Type B pancreatic cell (in vitro differentiated cells): ENCODE measurements around the gene CAMTA1. TPM values are rescaled to one million over a fixed set of nuclear protein-coding genes. Genes with fewer than 3 reads are reported as not detected.

ENCODE experiments used
- DNase-seq: peaks from one replicate; pipeline ENCODE4 v3.0.0; 2021; ENCODE audit warnings: mixed read lengths; ENCODE audit not compliant: unreplicated experiment; ENCODE audit errors: extremely low spot score
- H3K27ac Mint-ChIP-seq: 2 replicates; pipeline ENCODE4 v1.8.0; 2021; ENCODE audit warnings: mild to moderate bottlenecking, mixed read lengths
- H3K27me3 Mint-ChIP-seq: 2 replicates; pipeline ENCODE4 v1.8.0; 2021; ENCODE audit warnings: mixed read lengths
- H3K36me3 Mint-ChIP-seq: 2 replicates; pipeline ENCODE4 v1.8.0; 2021; ENCODE audit warnings: mixed read lengths
- H3K4me1 Mint-ChIP-seq: one replicate; pipeline ENCODE4 v1.8.0; 2021; ENCODE audit warnings: mixed read lengths; ENCODE audit not compliant: unreplicated experiment
- H3K4me3 Mint-ChIP-seq: 2 replicates; pipeline ENCODE4 v1.8.0; 2021; ENCODE audit warnings: mild to moderate bottlenecking, mixed read lengths
- H3K9me3 Mint-ChIP-seq: 2 replicates; pipeline ENCODE4 v1.8.0; 2021; ENCODE audit warnings: mixed read lengths
- CTCF ChIP-seq: fragments of 200-600 bp; sonication (generic); conservative IDR thresholded peaks from 2 replicates; pipeline ENCODE4 v1.5.0; 2021; ENCODE audit warnings: antibody characterized with exemption, mild to moderate bottlenecking
- total RNA-seq: library from RNA; stranded (reverse); gene quantifications from 2 replicates; pipeline ENCODE4 v1.2.1, GENCODE V29; 2021; ENCODE audit warnings: low replicate concordance

The CAMTA1 gene
- total RNA-seq, 1 donor from 2014 or later: 82.5 TPM

DNA sequence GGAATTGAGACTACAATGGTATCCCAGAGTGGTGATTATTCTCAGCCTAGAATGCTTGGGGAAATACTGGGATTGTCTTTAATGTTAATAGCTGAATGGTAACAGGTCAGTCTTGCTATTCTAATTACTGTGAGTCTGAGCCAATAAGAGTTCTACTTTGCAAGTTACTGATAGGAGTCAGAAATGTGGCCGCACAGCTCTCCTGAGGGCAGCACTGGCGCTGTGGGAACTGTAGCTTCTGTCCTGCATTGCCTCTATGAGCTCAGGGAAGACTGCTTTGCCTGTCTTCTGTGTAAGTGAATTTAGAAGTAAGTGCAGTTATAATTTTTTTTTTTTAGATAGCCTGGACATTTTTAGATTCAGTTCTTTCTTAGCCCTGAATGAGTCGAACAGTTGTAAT is 975.8 kb downstream of the CAMTA1 start:
- TF ChIP-seq CTCF: no peak
- Mint-ChIP-seq H3K4me3 (no peak overlapping the region), H3K4me1 (no peaks in the 10 kb centered on the region), H3K9me3 (no peaks in the 10 kb centered on the region), H3K27me3 (no peaks in the 10 kb centered on the region), H3K36me3 (no peaks in the 10 kb centered on the region), H3K27ac (no peak overlapping the region)
- DNase-seq: no peak

DNA sequence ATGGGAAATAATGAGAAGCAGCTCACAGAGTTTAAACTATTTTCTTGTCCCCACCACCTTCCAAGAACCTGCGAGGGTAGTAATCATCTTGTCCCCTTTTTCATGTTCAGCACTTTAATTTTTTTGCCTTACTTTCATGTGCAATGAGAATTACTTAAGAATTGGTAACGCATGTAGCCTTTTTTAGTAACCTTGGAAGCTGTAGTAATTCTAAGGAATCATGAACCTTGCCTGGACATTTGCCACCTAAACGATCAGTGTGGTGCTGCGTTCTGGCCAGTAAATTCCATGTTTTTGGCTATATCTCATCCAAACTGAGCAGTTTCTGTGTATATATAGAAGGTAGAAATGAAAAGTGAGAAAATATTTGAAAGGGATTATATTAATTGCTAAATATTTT is 981.9 kb downstream of the CAMTA1 start:
- no peak overlapping the region for H3K27ac Mint-ChIP-seq
- no peak overlapping the region for H3K4me3 Mint-ChIP-seq
- H3K27me3 Mint-ChIP-seq: no peaks in the 10 kb centered on the region
- TF ChIP-seq CTCF: no peak
- no peak for DNase-seq
- peaks cover 2% of the 10 kb centered on the region for H3K4me1 Mint-ChIP-seq
- H3K36me3 Mint-ChIP-seq: peaks cover under 1% of the 10 kb centered on the region
- H3K9me3 Mint-ChIP-seq: no peaks in the 10 kb centered on the region

GRCh38 chr1:7768583-7768982 is 983.3 kb downstream of the CAMTA1 start:
- TF ChIP-seq CTCF: no peak
- no peak overlapping the region for H3K4me3 Mint-ChIP-seq

GRCh38 chr1:7769673-7770412 is 984.6 kb downstream of the CAMTA1 start:
- peak overlapping the region; percentile 58 for H3K4me3 Mint-ChIP-seq
- H3K27ac Mint-ChIP-seq: no peak overlapping the region

More at GRCh38 chr1:7768583-7768982, 983.3 kb downstream of the CAMTA1 start:
- Mint-ChIP-seq H3K27me3 (no peaks in the 10 kb centered on the region), H3K27ac (no peak overlapping the region), H3K36me3 (peaks cover 8% of the 10 kb centered on the region), H3K9me3 (no peaks in the 10 kb centered on the region), H3K4me1 (peaks cover 14% of the 10 kb centered on the region)
- DNase-seq: no peak

GRCh38 chr1:7770669-7770996 is 985.4 kb downstream of the CAMTA1 start:
- peak overlapping the region; percentile 90 for H3K4me3 Mint-ChIP-seq
- peaks cover 20% of the 10 kb centered on the region for H3K36me3 Mint-ChIP-seq
- H3K4me1 Mint-ChIP-seq: peaks cover 15% of the 10 kb centered on the region
- TF ChIP-seq CTCF: no peak
- DNase-seq: no peak
- no peaks in the 10 kb centered on the region for H3K27me3 Mint-ChIP-seq
- H3K9me3 Mint-ChIP-seq: no peaks in the 10 kb centered on the region
- peak overlapping the region; percentile 89 for H3K27ac Mint-ChIP-seq

More at GRCh38 chr1:7769673-7770412, 984.6 kb downstream of the CAMTA1 start:
- TF ChIP-seq CTCF: no peak
- Mint-ChIP-seq H3K9me3 (no peaks in the 10 kb centered on the region), H3K27me3 (no peaks in the 10 kb centered on the region), H3K36me3 (peaks cover 17% of the 10 kb centered on the region), H3K4me1 (peaks cover 15% of the 10 kb centered on the region)
- no peak for DNase-seq
